HL-60 (cell line): Measurements from ENCODE around the gene PLEKHG5.

ENCODE experiments used
- DNase-seq, 2 experiments: peaks; one replicate each; pipeline ENCODE4 v3.0.0-alpha.2; 2010 to 2020; ENCODE audit warnings: low read depth in 1 of 2, low spot score in 1 of 2
- H3K27ac ChIP-seq: fragments of 250-450 bp; sonication (Bioruptor Pico); replicated peaks from 2 replicates; pipeline ENCODE4 v1.5.1; 2020; ENCODE audit warnings: mild to moderate bottlenecking, moderate library complexity
- H3K27me3 ChIP-seq: fragments of 250-450 bp; sonication (Bioruptor Pico); 2 replicates; pipeline ENCODE4 v1.5.1; 2021; ENCODE audit warnings: mild to moderate bottlenecking, moderate library complexity; ENCODE audit not compliant: insufficient read depth, poor library complexity, severe bottlenecking
- H3K4me3 ChIP-seq: replicated peaks from 2 replicates; pipeline ENCODE4 v1.5.1; 2011; ENCODE audit warnings: mild to moderate bottlenecking, control low read depth, low read length; ENCODE audit not compliant: insufficient read depth
- CTCF ChIP-seq: IDR thresholded peaks from one replicate; pipeline ENCODE4 v1.5.1; 2011; ENCODE audit warnings: low read length, control low read depth, inconsistent platforms; ENCODE audit not compliant: insufficient read depth
- GABPA ChIP-seq: IDR thresholded peaks from 2 replicates; pipeline ENCODE4 v1.6.1; 2012; ENCODE audit warnings: low read depth
- POLR2AphosphoS5 ChIP-seq: IDR thresholded peaks from 2 replicates; pipeline ENCODE4 v1.6.1; 2012; ENCODE audit warnings: low read depth
- REST ChIP-seq: IDR thresholded peaks from 2 replicates; pipeline ENCODE4 v1.6.1; 2012; ENCODE audit warnings: low read depth; ENCODE audit not compliant: insufficient replicate concordance
- SPI1 ChIP-seq: IDR thresholded peaks from 2 replicates; pipeline ENCODE4 v1.6.1; 2012; ENCODE audit warnings: low read depth, mild to moderate bottlenecking, borderline replicate concordance

Gene PLEKHG5

DNA sequence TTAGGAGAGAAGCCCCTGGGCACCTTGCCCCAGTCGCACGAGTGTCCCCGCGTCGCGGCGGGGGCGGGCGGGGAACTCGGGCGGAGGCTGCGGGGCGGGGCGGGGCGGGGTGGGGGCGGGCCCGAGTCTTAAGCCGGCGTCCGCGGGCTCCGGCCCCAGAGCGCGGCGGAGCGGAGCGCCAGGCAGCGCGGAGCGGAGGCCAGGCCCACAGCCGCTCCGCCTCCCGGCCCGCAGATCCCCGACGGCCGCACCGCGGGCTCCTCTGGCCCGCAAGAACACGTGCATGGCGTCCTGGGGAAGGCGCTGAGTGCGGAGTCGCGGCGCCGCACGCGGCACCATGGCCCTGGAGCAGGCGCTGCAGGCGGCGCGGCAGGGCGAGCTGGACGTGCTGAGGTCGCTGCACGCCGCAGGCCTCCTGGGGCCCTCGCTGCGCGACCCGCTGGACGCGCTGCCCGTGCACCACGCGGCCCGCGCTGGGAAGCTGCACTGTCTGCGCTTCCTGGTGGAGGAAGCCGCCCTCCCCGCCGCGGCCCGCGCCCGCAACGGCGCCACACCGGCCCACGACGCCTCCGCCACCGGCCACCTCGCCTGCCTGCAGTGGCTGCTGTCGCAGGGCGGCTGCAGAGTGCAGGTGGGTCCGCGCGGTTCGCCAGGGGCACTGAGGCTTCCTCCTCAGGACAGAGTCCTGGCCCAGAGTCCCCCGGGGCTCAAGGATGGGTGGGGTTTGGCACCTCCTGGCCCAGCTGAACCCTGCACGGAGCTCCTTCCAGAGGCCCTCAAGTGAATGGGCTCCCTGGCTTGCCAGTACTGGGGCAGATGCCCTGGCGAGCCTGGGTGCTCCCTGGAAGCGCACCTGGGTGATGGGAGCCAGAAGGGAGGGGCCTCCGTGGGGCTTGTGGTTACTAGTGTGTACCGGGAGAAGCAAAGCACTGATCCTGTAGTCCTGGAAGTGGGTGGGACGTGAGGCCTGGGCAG lies 66.6 kb downstream of the PLEKHG5 start, which contains the start of gene ESPN:
TSS of gene ESPN (plus strand) at position 158 of the 975 bp plus-strand sequence. CDS start at position 338, 180 bp downstream.
- no peak for DNase-seq
- Histone ChIP-seq H3K27me3 (peaks cover 70% of the 10 kb centered on the region), H3K27ac (no peak within 1 kb of the TSS), H3K4me3 (no peak within 1 kb of the TSS)
- TF ChIP-seq SPI1 (no peak), POLR2AphosphoS5 (no peak), REST (no peak), GABPA (no peak)

- TF ChIP-seq GABPA (no peak), POLR2AphosphoS5 (no peak)
- no peak overlapping the region for H3K4me3 ChIP-seq
- DNase-seq = no peak
- H3K27ac ChIP-seq = no peak overlapping the region
- peaks cover 70% of the 10 kb centered on the region for H3K27me3 ChIP-seq
Observed at GRCh38 chr1:6424000-6424565, 67.4 kb downstream of the PLEKHG5 start.

DNA sequence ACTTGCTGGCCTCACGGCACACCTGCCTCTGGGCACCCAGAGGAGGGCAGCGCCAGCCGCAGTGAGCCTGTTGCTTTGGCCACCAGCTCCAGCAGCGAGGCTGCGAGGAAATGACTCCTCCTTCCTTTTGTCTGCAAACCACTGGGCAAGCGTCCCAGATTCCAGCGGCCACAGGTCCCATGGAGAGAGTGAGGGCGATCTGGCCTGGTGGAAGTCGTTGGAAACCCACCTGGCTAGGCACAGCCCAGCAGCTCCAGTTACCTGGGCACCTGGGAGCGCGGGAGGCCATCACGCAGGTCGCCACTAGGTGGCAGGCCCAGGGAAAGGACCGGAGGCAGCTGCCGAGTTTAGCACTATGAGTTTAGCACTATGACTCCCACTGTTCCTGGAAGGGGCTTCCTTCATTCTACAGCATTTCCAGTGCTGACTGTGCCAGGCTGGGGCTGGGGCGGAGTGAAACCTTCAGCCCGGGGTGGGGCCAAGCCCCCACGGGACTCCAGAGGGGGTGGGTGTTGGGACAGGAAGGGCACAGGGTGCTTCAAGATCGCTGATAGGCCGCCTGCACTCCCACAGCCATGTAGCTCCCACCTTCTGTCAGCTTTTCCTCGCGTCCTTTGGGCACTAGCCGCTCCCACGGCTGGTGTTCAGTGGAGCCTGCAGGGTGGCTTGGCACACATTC lies 68.0 kb downstream of the PLEKHG5 start:
- no peak overlapping the region for H3K27ac ChIP-seq
- peak in 1 of 2 experiments; percentile 36 for DNase-seq
- H3K4me3 ChIP-seq = no peak overlapping the region
- peaks cover 73% of the 10 kb centered on the region for H3K27me3 ChIP-seq
- TF ChIP-seq REST (no peak), CTCF (peak; percentile 55), POLR2AphosphoS5 (no peak), GABPA (no peak)

DNA sequence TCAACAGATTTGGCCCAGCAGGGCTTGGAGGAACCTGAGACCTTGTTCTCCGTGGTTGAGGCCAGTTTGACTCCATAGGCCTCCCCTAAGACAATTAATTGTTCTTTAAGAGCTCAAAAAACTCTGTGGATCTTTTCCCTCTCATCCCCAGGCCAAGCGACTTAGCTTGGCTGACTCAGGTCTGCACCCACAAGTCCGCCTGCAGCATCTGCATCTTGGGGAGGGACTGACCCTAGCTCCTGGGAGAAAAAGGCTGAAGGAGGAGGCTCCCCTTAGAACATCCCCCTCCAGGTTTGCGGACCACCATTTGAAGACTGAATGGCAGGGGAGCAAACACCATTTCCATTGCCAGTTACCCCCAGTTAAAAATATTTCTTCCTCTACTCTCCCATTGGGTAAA lies 70.2 kb downstream of the PLEKHG5 start:
- peaks cover 78% of the 10 kb centered on the region for H3K27me3 ChIP-seq
- TF ChIP-seq CTCF (no peak), REST (no peak), SPI1 (no peak), GABPA (no peak), POLR2AphosphoS5 (no peak)
- no peak overlapping the region for H3K27ac ChIP-seq
- no peak for DNase-seq
- H3K4me3 ChIP-seq = no peak overlapping the region
